GM19240 (cell line): ENCODE measurements around the gene CYP4F12.

ENCODE experiments used
- DNase-seq: peaks from one replicate; pipeline ENCODE4 v3.0.0; 2011; ENCODE audit warnings: low spot score; ENCODE audit not compliant: insufficient read length

Gene CYP4F12

GRCh38 chr19:15702534-15702930, 29.6 kb downstream of the CYP4F12 start:
- DNase-seq: no peak

DNA sequence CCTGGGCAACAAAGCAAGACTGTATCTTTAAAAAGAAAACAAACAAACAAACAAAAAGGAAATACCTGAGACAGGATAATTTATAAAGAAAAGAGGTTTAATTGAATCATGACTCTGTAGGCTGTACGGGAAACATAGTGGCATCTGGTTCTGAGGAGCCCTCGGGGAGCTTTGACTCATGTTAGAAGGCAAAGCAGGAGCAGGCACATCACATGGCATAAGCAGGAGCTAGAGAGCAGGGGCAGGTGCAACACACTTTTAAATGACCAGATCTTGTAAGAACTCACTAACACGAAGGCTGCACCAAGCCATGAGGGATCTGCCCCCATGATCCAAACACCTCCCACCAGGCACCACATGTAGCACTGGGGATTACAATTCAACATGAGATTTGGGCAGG, 41.8 kb downstream of the CYP4F12 start:
- no peak for DNase-seq

DNA sequence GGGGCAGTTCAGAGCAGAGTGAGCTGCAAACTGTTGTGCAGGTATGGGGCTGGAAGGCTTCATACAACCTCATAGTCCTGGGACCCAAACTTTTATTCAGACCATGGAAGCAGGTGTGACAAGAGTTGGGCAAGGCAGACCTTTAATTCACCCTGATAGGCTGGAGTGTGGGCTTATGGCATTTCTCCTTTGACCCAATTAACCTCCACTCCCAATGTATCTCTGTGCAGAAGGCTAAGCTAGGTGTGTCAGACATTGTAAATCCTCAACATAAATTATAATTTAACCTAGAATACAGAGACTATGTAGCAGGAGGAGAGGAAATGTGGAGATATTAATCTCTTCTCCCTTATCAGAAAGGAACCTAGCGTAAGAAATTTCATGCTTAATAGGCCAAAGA, 42.8 kb downstream of the CYP4F12 start:
- no peak for DNase-seq

DNA sequence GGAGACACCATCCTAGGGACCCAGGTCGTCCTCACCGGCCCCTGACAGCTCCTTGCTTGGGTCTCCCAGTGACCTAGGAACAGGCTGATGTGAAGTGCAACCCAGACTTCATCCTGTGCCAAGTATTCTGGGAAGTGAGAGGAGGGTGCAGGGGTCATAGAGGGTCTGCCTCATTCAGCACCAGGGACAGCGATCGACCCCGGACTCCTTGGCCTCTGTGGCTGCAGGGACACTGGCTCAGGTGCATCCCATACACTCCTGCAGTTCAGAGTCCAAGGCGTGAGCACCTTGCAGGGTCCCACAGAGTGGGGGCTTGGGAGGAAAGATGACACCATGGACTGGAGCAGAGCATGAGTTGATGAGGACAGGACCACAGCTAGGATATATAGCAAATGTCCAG, 44.9 kb downstream of the CYP4F12 start:
- DNase-seq: no peak

- no peak for DNase-seq
Observed at GRCh38 chr19:15721268-15721667, 48.4 kb downstream of the CYP4F12 start.

GRCh38 chr19:15722956-15723355, 50.1 kb downstream of the CYP4F12 start:
- DNase-seq: no peak

DNA sequence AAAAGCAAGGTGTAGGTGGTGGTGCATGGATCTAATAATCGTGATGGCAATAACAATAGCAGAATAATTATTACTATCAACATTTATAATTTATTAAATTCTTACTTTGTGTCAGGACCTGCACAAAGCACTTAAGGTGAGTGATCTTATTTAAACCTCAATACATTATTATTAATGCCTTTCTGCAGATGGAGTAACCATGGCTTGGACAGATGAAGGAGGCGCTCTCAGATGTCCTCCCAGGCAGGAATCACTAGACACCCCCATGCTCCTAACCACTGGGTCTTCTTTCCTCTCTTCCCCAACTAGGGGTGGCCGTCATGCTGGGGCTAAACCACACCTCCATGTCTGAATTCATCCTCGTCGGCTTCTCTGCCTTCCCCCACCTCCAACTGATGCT, 54.8 kb downstream of the CYP4F12 start, which contains the start of gene OR10H2:
Gene OR10H2, plus strand, starts transcription at position 301 of the 400 bp plus-strand sequence. Its CDS starts 20 bp downstream, at position 321.
- no peak for DNase-seq

DNA sequence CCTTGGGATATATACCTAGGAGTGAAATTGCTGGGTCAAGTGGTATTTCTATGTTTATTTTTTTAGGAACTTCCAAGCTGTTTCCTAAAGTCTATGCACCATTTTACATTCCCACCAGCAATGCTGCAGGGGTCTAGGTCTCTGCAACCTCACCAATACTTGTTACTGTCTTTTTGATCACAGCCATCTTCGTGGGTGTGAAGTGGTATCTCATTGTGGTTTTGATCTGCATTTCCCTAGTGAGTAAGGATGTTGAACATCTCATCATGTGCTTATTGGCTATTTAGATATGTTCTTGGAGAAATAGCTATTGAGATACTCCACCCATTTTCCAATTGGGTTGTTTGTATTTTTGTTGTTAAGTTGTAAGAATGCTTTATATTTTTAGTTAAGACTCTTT, 57.7 kb downstream of the CYP4F12 start:
- DNase-seq: no peak

DNA sequence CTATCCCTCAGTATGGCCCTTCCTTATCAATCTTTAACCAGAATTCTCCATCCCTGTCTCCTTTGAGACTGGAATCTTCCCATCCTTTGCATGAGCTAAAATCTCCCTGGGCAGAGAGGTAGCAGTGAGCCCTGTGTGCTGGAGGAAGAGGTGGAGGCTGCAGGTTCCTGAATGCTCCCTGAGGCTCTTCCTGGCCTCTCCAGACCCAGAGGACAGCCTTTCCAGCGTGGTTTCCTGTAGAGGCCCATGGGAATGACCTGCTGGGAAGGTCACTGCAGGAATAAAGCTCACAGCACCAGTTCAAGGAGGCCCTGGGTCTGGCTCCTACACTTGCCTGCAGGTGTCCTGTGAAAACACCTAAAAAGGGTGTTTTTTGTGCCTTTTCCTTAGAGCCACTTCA, 59.5 kb downstream of the CYP4F12 start:
- no peak for DNase-seq

- DNase-seq: no peak
Observed at GRCh38 chr19:15733895-15734294, 61.0 kb downstream of the CYP4F12 start.

DNA sequence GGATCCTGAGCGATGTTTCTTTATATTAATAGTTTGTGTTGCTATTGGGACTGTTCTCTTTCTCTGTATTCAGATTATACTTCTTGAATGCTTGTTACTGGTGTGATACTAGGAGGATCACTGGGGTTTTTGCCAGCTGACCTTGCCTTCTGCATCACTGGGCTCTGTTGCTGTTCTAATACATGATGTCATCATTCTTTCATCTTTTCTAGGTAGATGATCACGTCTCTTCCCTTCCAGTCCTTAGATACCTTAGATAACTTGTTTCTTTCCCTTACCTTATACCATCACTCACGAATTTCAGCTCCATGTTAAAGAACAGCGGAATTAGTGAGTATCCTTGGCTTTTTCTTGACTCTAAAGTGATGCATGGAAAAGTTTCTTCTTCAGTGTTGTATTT, 64.8 kb downstream of the CYP4F12 start, which contains the start of gene OR10H3:
Gene OR10H3, plus strand, starts transcription at position 264 of the 400 bp plus-strand sequence. CDS start 3,408 bp downstream, outside the sequence.
- DNase-seq: no peak

DNA sequence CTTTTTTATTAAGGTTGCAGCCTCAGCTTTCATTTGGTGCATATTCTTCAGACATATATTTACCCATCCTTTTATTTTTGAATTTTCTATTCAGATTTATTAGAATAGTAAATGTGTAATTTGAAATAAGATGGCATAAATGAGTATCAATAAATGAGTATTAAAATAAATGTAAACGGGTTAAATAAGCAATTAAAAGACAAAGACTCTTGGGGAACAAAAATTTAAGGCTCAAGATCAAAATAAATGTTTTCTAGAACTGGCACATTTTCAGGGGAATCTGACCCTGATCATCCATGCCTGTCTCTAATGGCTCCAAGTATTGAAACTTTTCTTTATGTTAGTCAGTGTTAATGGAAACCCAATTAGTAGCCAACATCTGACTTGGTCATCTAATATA, 67.9 kb downstream of the CYP4F12 start:
- DNase-seq: no peak
